ENCODE results near the gene ERI3.

Gene ERI3, protein sequence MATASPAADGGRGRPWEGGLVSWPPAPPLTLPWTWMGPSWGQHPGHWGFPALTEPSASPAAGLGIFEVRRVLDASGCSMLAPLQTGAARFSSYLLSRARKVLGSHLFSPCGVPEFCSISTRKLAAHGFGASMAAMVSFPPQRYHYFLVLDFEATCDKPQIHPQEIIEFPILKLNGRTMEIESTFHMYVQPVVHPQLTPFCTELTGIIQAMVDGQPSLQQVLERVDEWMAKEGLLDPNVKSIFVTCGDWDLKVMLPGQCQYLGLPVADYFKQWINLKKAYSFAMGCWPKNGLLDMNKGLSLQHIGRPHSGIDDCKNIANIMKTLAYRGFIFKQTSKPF

DNA sequence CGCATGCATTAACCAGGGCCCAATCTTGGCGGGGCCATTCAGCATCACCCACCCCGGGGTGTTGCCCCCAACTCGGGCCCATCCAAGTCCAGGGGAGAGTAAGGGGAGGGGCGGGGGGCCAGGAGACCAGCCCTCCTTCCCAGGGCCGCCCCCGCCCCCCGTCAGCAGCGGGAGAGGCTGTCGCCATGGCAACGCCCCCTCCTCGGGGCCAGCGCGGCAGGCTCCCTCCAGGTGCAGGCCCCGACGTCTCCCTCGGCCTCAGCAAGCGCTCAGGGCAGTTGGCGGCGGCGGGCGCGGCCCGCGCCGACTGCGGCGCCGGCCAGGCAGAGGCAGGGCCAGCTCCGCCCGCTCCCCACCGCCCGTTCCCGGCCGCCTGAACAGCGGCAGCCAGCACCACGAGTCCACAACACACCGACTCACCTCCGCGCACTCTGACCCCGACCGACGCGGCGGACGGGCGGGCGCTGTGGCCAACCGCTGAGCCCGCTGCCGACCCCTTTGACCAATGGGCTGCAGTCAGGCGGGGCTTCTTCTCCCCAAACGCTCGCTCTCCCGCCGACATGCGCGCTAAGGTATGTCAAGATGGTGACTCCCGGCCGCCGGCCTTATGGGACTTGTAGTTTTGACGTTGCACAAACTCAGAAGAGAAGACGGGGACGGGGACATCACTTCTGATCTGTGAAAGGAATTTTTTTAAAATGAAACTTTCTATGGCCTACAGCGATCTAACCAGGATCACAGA is at the start of gene ERI3:
ERI3 (minus strand) TSS at position 418 of the 742 bp plus-strand sequence; CDS start at position 187, 231 bp downstream.
- peak within 1 kb of the TSS; percentile 87 for H3K4me3 ChIP-seq (ENCODE audit: low read length)
- H3K9ac ChIP-seq (ENCODE audit: low read length): peak within 1 kb of the TSS; percentile 78
- H3K27ac ChIP-seq (ENCODE audit: low read length): peak within 1 kb of the TSS; percentile 25
- peaks cover 18% of the 10 kb centered on the region for H3K4me1 ChIP-seq (ENCODE audit: control insufficient read depth, low read depth, low read length)
- no peaks in the 10 kb centered on the region for H3K36me3 ChIP-seq (ENCODE audit: control insufficient read depth, low read depth, low read length)
- no peaks in the 10 kb centered on the region for H3K27me3 ChIP-seq (ENCODE audit: control insufficient read depth, insufficient read depth, low read length)
- no peaks in the 10 kb centered on the region for H3K9me3 ChIP-seq (ENCODE audit: control insufficient read depth, low read depth, low read length)

DNA sequence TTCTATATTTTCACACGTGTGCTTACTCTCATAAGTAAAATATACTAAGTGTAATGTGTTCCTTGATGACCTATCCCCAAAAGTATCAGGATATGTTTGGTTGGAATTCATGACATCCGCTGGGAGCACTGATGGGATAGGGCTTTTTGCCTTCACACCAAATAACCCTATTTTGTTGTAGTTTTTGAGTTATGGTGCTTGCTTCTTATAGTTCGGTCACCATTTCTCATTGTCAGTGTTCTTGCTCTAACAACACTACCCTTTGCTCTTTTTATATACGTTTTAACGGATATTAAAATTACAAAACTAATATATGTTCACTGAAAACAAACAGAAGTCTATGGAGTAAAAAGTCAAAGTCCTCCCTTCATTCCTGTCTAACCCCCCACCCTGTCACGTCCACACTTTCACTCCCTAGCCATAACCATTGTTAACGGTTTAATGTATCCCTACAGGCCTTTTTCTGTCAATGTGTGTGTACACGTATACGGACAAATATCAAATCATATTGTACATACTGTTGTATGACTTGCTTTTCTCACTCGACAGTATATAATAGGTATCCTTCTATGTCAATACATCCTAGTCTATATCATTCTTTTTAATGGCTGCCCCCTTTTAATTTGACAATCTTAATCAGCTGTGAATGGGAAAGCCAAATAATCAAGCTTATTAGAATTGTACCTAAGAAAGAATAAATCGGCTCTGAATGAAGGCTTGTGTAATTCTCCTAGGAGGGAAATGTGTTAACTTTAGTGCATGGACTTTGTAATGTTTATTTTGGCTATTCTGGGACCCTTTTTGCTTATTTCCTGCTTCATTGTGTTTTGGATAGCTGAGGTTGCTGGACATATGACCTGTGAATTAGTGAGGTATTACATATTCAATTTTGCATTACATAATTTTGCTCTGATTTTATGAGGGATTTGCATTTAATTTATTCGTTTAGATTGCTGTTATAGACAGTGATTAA is 46.5 kb upstream of the ERI3 start:
- Histone ChIP-seq H3K27ac (ENCODE audit: low read length) (no peak overlapping the region), H3K27me3 (ENCODE audit: control insufficient read depth, insufficient read depth, low read length) (peaks cover 28% of the 10 kb centered on the region), H3K9me3 (ENCODE audit: control insufficient read depth, low read depth, low read length) (no peaks in the 10 kb centered on the region), H3K4me1 (ENCODE audit: control insufficient read depth, low read depth, low read length) (no peaks in the 10 kb centered on the region), H3K9ac (ENCODE audit: low read length) (no peak overlapping the region), H3K4me3 (ENCODE audit: low read length) (no peak overlapping the region), H3K36me3 (ENCODE audit: control insufficient read depth, low read depth, low read length) (no peaks in the 10 kb centered on the region)

DNA sequence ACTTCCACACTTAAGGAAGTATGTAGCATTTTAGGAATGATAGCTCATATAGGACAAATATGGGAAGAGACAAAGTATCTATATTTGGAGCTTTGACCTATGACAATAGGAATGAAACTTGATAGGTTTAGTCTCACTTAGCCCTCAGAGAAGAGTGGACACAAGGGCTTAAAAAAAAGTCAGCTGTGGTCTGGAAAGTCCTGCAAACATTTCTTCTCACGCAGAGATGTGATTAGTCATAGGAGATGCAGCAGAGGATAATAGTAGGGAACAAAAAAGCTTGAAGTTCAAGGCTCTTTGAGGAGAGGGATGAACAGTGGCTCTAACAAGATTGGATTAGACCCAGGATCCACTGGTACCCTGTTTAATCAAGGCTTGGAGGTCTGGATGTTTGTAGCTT is 35.2 kb upstream of the ERI3 start:
- no peaks in the 10 kb centered on the region for H3K27me3 ChIP-seq (ENCODE audit: control insufficient read depth, insufficient read depth, low read length)
- H3K27ac ChIP-seq (ENCODE audit: low read length): no peak overlapping the region
- no peaks in the 10 kb centered on the region for H3K4me1 ChIP-seq (ENCODE audit: control insufficient read depth, low read depth, low read length)
- no peaks in the 10 kb centered on the region for H3K9me3 ChIP-seq (ENCODE audit: control insufficient read depth, low read depth, low read length)
- no peak overlapping the region for H3K4me3 ChIP-seq (ENCODE audit: low read length)
- no peaks in the 10 kb centered on the region for H3K36me3 ChIP-seq (ENCODE audit: control insufficient read depth, low read depth, low read length)
- no peak overlapping the region for H3K9ac ChIP-seq (ENCODE audit: low read length)

DNA sequence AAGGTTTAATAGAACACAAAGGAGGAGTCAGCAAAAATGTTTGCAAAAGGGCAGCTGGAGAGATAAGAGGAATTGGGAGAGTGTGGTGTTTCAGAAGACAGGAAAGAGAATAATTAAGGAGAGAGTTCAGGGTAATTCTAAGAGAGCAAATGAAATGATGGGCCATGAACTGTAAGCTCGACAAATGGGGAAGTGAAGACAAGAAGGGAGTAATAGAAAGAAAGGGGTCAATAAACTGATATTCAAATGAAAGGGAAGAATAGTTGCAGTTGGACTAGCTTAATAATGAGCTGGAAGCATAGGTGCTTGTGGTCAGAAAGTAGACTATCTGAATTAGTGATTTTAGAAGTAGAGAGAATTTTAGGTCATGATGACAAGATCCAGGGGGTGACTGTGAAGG is 34.4 kb upstream of the ERI3 start:
- H3K27me3 ChIP-seq (ENCODE audit: control insufficient read depth, insufficient read depth, low read length): no peaks in the 10 kb centered on the region
- H3K4me1 ChIP-seq (ENCODE audit: control insufficient read depth, low read depth, low read length): no peaks in the 10 kb centered on the region
- no peaks in the 10 kb centered on the region for H3K9me3 ChIP-seq (ENCODE audit: control insufficient read depth, low read depth, low read length)
- H3K9ac ChIP-seq (ENCODE audit: low read length): no peak overlapping the region
- no peak overlapping the region for H3K4me3 ChIP-seq (ENCODE audit: low read length)
- no peak overlapping the region for H3K27ac ChIP-seq (ENCODE audit: low read length)
- no peaks in the 10 kb centered on the region for H3K36me3 ChIP-seq (ENCODE audit: control insufficient read depth, low read depth, low read length)

DNA sequence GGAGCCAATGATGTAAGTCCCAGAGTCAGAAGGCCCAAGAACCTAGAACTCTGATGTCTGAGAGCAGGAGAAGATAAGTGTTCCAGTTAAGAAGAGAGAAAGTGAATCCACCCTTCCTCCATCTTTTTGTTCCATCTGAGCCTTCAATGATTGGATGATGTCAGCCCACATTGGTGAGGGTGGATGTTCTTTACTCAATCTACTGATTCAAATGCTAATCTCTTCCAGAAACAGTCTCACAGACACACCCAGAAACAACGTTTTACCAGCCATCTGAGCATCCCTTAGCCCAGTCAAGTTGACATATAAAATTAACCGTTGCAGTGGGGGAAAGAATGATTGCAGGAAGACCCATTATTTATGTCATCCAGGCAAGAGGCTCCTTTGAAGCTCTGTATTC is 33.5 kb upstream of the ERI3 start:
- Histone ChIP-seq H3K27me3 (ENCODE audit: control insufficient read depth, insufficient read depth, low read length) (no peaks in the 10 kb centered on the region), H3K27ac (ENCODE audit: low read length) (no peak overlapping the region), H3K36me3 (ENCODE audit: control insufficient read depth, low read depth, low read length) (no peaks in the 10 kb centered on the region), H3K4me3 (ENCODE audit: low read length) (no peak overlapping the region), H3K9ac (ENCODE audit: low read length) (no peak overlapping the region), H3K4me1 (ENCODE audit: control insufficient read depth, low read depth, low read length) (no peaks in the 10 kb centered on the region), H3K9me3 (ENCODE audit: control insufficient read depth, low read depth, low read length) (no peaks in the 10 kb centered on the region)

DNA sequence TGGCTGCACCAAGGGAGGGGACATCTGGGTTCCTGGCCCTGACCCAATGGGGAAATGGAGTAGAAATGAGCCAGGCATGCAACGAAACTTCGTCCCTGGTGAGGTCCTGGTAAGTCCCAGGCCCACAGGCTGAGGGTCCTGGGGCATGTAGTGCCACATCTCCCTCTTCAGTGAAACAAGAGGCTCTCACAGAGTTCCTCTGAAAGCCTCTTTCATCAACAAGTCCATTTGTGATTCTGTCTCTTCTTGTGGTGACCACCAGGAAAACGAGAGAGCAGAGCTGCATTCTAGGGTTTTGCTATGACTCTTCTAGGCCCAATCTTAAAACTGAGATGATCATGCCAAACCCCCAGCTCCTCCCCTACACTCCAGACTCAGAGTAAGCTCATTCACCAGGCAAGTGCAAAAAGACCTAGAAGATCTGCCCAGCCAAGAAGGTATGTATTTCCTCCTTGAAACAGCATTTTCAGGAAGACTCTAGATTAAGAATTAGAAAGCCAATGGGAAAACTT is 25.7 kb upstream of the ERI3 start:
- Histone ChIP-seq H3K9ac (ENCODE audit: low read length) (no peak overlapping the region), H3K36me3 (ENCODE audit: control insufficient read depth, low read depth, low read length) (no peaks in the 10 kb centered on the region), H3K27me3 (ENCODE audit: control insufficient read depth, insufficient read depth, low read length) (no peaks in the 10 kb centered on the region), H3K27ac (ENCODE audit: low read length) (no peak overlapping the region), H3K9me3 (ENCODE audit: control insufficient read depth, low read depth, low read length) (no peaks in the 10 kb centered on the region), H3K4me3 (ENCODE audit: low read length) (no peak overlapping the region), H3K4me1 (ENCODE audit: control insufficient read depth, low read depth, low read length) (peaks cover 3% of the 10 kb centered on the region)

DNA sequence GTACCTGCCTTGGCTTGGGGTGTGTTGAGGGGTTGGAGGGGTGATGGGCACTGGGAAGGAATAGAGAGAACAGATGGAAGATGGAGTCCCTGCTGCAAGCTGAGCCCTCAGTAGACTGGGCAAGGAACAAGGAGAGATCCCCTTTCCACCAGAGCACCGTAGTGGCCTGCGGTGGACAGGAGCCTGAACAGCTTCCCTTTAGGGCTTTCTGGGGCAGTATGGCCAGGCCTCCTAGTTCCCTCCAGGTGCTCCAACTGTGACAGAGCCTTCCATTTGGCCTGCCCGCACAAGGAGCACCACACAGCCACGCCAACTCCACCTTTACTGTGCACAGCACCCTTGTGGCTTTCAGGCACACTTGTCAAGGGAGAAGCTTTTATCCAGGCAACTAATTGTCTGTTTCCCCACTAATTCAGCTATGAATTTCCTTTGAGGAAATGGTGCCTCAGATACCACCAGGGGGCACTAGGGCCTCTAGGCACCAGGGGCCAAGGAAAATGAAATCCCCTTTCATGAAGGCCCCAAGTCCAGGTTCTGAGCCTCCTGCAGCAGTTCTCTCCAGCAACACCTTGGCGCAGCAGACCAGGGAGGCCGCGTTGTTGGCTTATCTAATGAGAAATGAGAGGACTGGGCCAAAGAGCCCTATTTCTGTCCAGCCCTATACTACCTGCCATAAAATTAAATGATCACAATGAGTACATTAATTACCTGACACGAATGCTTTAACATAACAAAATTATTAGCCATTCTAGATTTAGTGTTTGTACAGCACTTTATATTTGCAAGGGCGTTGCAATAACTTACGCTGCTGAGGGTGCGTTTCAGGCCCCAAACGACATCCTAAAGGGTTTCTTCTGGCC is 23.1 kb upstream of the ERI3 start:
- Histone ChIP-seq H3K4me3 (ENCODE audit: low read length) (no peak overlapping the region), H3K36me3 (ENCODE audit: control insufficient read depth, low read depth, low read length) (no peaks in the 10 kb centered on the region), H3K4me1 (ENCODE audit: control insufficient read depth, low read depth, low read length) (peaks cover 3% of the 10 kb centered on the region), H3K9me3 (ENCODE audit: control insufficient read depth, low read depth, low read length) (no peaks in the 10 kb centered on the region), H3K27me3 (ENCODE audit: control insufficient read depth, insufficient read depth, low read length) (no peaks in the 10 kb centered on the region), H3K9ac (ENCODE audit: low read length) (no peak overlapping the region), H3K27ac (ENCODE audit: low read length) (no peak overlapping the region)

DNA sequence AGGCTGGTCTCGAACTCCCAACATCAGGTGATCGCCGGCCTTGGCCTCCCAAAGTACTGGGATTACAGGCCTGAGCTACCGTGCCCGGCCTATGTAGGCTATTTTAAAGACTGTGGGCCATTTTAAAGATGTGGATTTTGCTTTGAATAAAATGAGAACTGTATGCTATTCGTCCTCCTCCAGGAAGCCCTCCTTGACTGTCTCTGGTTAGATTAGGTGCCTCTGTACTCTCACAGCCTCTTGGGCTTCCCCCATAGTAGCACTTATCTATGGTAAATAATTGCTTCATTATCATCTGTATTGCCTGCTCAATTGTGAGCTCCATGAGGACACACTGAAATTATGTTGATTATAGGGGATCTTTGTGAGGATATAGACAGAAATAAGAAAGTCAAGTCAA is 20.5 kb upstream of the ERI3 start:
- Histone ChIP-seq H3K4me1 (ENCODE audit: control insufficient read depth, low read depth, low read length) (peaks cover 3% of the 10 kb centered on the region), H3K4me3 (ENCODE audit: low read length) (no peak overlapping the region), H3K36me3 (ENCODE audit: control insufficient read depth, low read depth, low read length) (no peaks in the 10 kb centered on the region), H3K9ac (ENCODE audit: low read length) (no peak overlapping the region), H3K9me3 (ENCODE audit: control insufficient read depth, low read depth, low read length) (no peaks in the 10 kb centered on the region), H3K27me3 (ENCODE audit: control insufficient read depth, insufficient read depth, low read length) (no peaks in the 10 kb centered on the region), H3K27ac (ENCODE audit: low read length) (no peak overlapping the region)

DNA sequence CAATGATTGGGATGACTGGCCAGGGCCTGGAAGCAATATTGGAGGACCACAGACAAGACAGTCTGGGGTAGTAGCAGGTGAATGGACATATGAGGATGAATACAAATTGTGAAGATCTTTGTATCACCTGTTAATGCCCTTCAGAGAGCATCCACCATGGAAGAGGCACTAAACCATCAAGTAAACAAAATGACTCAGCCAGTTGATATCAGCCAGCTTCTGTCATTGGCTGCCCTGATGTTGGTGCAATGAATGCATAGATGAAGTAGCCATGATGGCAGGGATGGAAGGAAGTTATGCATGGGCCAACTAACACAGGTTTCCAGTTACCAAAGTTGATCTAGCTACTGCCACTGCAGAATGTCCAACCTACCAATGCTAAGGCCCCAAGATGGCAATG is 16.1 kb upstream of the ERI3 start:
- Histone ChIP-seq H3K27me3 (ENCODE audit: control insufficient read depth, insufficient read depth, low read length) (no peaks in the 10 kb centered on the region), H3K9me3 (ENCODE audit: control insufficient read depth, low read depth, low read length) (no peaks in the 10 kb centered on the region), H3K4me3 (ENCODE audit: low read length) (no peak overlapping the region), H3K36me3 (ENCODE audit: control insufficient read depth, low read depth, low read length) (no peaks in the 10 kb centered on the region), H3K9ac (ENCODE audit: low read length) (no peak overlapping the region), H3K4me1 (ENCODE audit: control insufficient read depth, low read depth, low read length) (peaks cover 3% of the 10 kb centered on the region), H3K27ac (ENCODE audit: low read length) (no peak overlapping the region)

DNA sequence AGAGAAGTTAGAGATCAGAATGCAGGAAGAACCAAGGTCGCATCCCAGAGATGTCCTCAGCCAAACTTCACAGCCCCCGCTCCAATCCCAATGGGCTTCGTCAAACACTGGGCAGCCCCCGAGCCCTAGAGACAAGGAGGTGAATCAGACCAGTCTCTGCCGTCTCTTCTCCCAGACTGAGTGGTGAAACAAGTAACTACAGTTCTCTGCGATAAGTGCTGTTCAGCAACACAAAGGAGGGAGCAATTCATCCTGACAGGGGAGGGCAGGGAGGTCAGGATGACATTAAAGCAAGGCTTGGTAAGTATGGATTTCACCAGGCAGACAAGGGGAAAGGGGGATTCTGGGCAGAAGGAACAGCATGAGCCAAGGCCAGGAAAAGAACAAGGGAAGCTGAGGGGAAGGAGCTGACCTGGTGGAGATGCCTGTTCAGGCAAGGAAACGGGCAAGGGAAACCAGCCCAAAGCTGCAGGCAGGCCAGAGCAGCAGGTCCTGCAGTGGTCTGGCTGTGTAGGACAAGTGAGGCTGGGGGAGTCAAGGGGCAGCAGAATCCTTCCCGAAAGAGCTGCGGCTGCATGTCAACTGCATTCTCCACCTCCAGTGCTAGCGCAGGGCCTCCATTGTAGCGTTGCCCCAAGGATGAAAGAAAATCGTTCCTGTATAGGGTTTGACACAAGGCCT is 13.6 kb upstream of the ERI3 start:
- Histone ChIP-seq H3K27ac (ENCODE audit: low read length) (no peak overlapping the region), H3K27me3 (ENCODE audit: control insufficient read depth, insufficient read depth, low read length) (no peaks in the 10 kb centered on the region), H3K9ac (ENCODE audit: low read length) (no peak overlapping the region), H3K9me3 (ENCODE audit: control insufficient read depth, low read depth, low read length) (no peaks in the 10 kb centered on the region), H3K36me3 (ENCODE audit: control insufficient read depth, low read depth, low read length) (no peaks in the 10 kb centered on the region), H3K4me3 (ENCODE audit: low read length) (no peak overlapping the region), H3K4me1 (ENCODE audit: control insufficient read depth, low read depth, low read length) (peaks cover 3% of the 10 kb centered on the region)
